Muscle layer of colon (tissue), 2 donors: ENCODE results near the gene FRYL.
"Not testable (repeated sequence)": the region's sequence is repeated elsewhere in the genome, so short reads cannot be mapped to it uniquely, and the experiment has no call there.

ENCODE experiments used
- H3K27ac ChIP-seq: one replicate; pipeline ENCODE4 v1.7.0; 2013; ENCODE audit warnings: low read depth, mild to moderate bottlenecking, low read length, moderate library complexity
- H3K27me3 ChIP-seq, 2 donors: one replicate each; pipeline ENCODE4 v1.7.0; 2013; ENCODE audit warnings: low read length in 2 of 2, mild to moderate bottlenecking in 2 of 2; ENCODE audit not compliant: insufficient read depth in 2 of 2, control insufficient read depth in 1 of 2
- H3K36me3 ChIP-seq: one replicate; pipeline ENCODE4 v1.7.0; 2013; ENCODE audit warnings: mild to moderate bottlenecking, low read length; ENCODE audit not compliant: insufficient read depth
- H3K4me1 ChIP-seq: one replicate; pipeline ENCODE4 v1.7.0; 2013; ENCODE audit warnings: mild to moderate bottlenecking, low read length; ENCODE audit not compliant: insufficient read depth
- H3K4me3 ChIP-seq, 2 donors: one replicate each; pipeline ENCODE4 v1.7.0; 2013; ENCODE audit warnings: low read length in 2 of 2, low read depth in 1 of 2, mild to moderate bottlenecking in 1 of 2, moderate library complexity in 1 of 2
- H3K9ac ChIP-seq: one replicate; pipeline ENCODE4 v1.7.0; 2013; ENCODE audit warnings: low read length
- H3K9me3 ChIP-seq: one replicate; pipeline ENCODE4 v1.7.0; 2013; ENCODE audit warnings: mild to moderate bottlenecking, low read length
- donor health status: abdominal sarcoma.
- donor health status: Adenocarcinoma of cecum.

Gene FRYL

GRCh38 chr4:48709901-48710300 is 70.2 kb downstream of the FRYL start:
- H3K36me3 ChIP-seq = peaks cover 10% of the 10 kb centered on the region
- no peaks in the 10 kb centered on the region for H3K9me3 ChIP-seq
- no peak overlapping the region for H3K9ac ChIP-seq
- H3K4me1 ChIP-seq = no peaks in the 10 kb centered on the region
- no peaks in the 10 kb centered on the region for H3K27me3 ChIP-seq
- H3K27ac ChIP-seq = no peak overlapping the region
- H3K4me3 ChIP-seq = no peak overlapping the region

- H3K4me3 ChIP-seq = no peak overlapping the region
- no peaks in the 10 kb centered on the region for H3K9me3 ChIP-seq
- no peaks in the 10 kb centered on the region for H3K27me3 ChIP-seq
- no peaks in the 10 kb centered on the region for H3K4me1 ChIP-seq
- no peak overlapping the region for H3K9ac ChIP-seq
- H3K27ac ChIP-seq = no peak overlapping the region
- H3K36me3 ChIP-seq = peaks cover 10% of the 10 kb centered on the region
These were observed 71.5 kb downstream of the FRYL start for GRCh38 chr4:48708610-48709009.

GRCh38 chr4:48706736-48707135 is 73.3 kb downstream of the FRYL start:
- Histone ChIP-seq H3K27me3 (no peaks in the 10 kb centered on the region), H3K4me1 (no peaks in the 10 kb centered on the region), H3K36me3 (peaks cover 10% of the 10 kb centered on the region), H3K4me3 (no peak overlapping the region), H3K9ac (no peak overlapping the region), H3K27ac (no peak overlapping the region), H3K9me3 (no peaks in the 10 kb centered on the region)

GRCh38 chr4:48705609-48706008 is 74.5 kb downstream of the FRYL start:
- H3K27me3 ChIP-seq = no peaks in the 10 kb centered on the region
- H3K27ac ChIP-seq = no peak overlapping the region
- no peak overlapping the region for H3K9ac ChIP-seq
- H3K4me3 ChIP-seq = no peak overlapping the region
- peaks cover 10% of the 10 kb centered on the region for H3K36me3 ChIP-seq
- H3K9me3 ChIP-seq = no peaks in the 10 kb centered on the region
- H3K4me1 ChIP-seq = no peaks in the 10 kb centered on the region

GRCh38 chr4:48704091-48704802 is 75.8 kb downstream of the FRYL start:
- H3K9ac ChIP-seq = no peak overlapping the region
- no peaks in the 10 kb centered on the region for H3K9me3 ChIP-seq
- H3K27ac ChIP-seq = no peak overlapping the region
- no peaks in the 10 kb centered on the region for H3K4me1 ChIP-seq
- H3K36me3 ChIP-seq = peaks cover 3% of the 10 kb centered on the region
- H3K4me3 ChIP-seq = no peak overlapping the region
- no peaks in the 10 kb centered on the region for H3K27me3 ChIP-seq

- H3K9me3 ChIP-seq = no peaks in the 10 kb centered on the region
- H3K27me3 ChIP-seq = no peaks in the 10 kb centered on the region
- no peak overlapping the region for H3K4me3 ChIP-seq
- no peak overlapping the region for H3K9ac ChIP-seq
- H3K36me3 ChIP-seq = no peaks in the 10 kb centered on the region
- no peak overlapping the region for H3K27ac ChIP-seq
- no peaks in the 10 kb centered on the region for H3K4me1 ChIP-seq
These were observed 80.6 kb downstream of the FRYL start for GRCh38 chr4:48699475-48699874.

- Histone ChIP-seq H3K9ac (no peak overlapping the region), H3K4me1 (no peaks in the 10 kb centered on the region), H3K4me3 (no peak overlapping the region), H3K27me3 (no peaks in the 10 kb centered on the region), H3K27ac (no peak overlapping the region), H3K36me3 (no peaks in the 10 kb centered on the region), H3K9me3 (no peaks in the 10 kb centered on the region)
These were observed 81.8 kb downstream of the FRYL start for GRCh38 chr4:48698029-48698971.

- H3K4me1 ChIP-seq, H3K4me3 ChIP-seq, H3K9ac ChIP-seq, H3K36me3 ChIP-seq, H3K27me3 ChIP-seq, H3K27ac ChIP-seq, H3K9me3 ChIP-seq: not testable (repeated sequence)
These were observed 82.6 kb downstream of the FRYL start for GRCh38 chr4:48697516-48697915.

GRCh38 chr4:48694824-48695223 is 85.3 kb downstream of the FRYL start:
- H3K27ac ChIP-seq = no peak overlapping the region
- H3K36me3 ChIP-seq = no peaks in the 10 kb centered on the region
- no peak overlapping the region for H3K4me3 ChIP-seq
- H3K4me1 ChIP-seq = no peaks in the 10 kb centered on the region
- H3K9me3 ChIP-seq = no peaks in the 10 kb centered on the region
- H3K27me3 ChIP-seq = no peaks in the 10 kb centered on the region
- no peak overlapping the region for H3K9ac ChIP-seq

GRCh38 chr4:48693856-48694574 is 86.1 kb downstream of the FRYL start:
- no peaks in the 10 kb centered on the region for H3K9me3 ChIP-seq
- H3K4me3 ChIP-seq = no peak overlapping the region
- H3K27ac ChIP-seq = no peak overlapping the region
- H3K27me3 ChIP-seq = no peaks in the 10 kb centered on the region
- H3K4me1 ChIP-seq = no peaks in the 10 kb centered on the region
- H3K9ac ChIP-seq = no peak overlapping the region
- H3K36me3 ChIP-seq = no peaks in the 10 kb centered on the region

GRCh38 chr4:48692897-48693296 is 87.2 kb downstream of the FRYL start:
- no peaks in the 10 kb centered on the region for H3K4me1 ChIP-seq
- H3K27me3 ChIP-seq = no peaks in the 10 kb centered on the region
- H3K9ac ChIP-seq = no peak overlapping the region
- no peak overlapping the region for H3K4me3 ChIP-seq
- no peak overlapping the region for H3K27ac ChIP-seq
- H3K9me3 ChIP-seq = no peaks in the 10 kb centered on the region
- no peaks in the 10 kb centered on the region for H3K36me3 ChIP-seq
